HT-29 (cell line): ENCODE measurements around the gene REM2. TPM values are rescaled to one million over a fixed set of nuclear protein-coding genes. Genes with fewer than 3 reads are reported as not detected.
"Not testable (repeated sequence)": the region's sequence is repeated elsewhere in the genome, so short reads cannot be mapped to it uniquely, and the experiment has no call there.

Source experiments
- DNase-seq: peaks from one replicate; pipeline ENCODE4 v3.0.0-alpha.2; 2015; ENCODE audit warnings: low spot score
- total RNA-seq: library from RNA; depleted of rRNA; stranded (reverse); fragments of >200 nt; shearing (Covaris generic); gene quantifications from 2 replicates; pipeline ENCODE4 v1.2.3, GENCODE V29; 2014

The REM2 gene
- total RNA-seq, 1 experiment from 2014 or later, result 0.53 TPM

- no peak for DNase-seq
Measured at GRCh38 chr14:22896356-22896755, 13.3 kb downstream of the REM2 start.

DNA sequence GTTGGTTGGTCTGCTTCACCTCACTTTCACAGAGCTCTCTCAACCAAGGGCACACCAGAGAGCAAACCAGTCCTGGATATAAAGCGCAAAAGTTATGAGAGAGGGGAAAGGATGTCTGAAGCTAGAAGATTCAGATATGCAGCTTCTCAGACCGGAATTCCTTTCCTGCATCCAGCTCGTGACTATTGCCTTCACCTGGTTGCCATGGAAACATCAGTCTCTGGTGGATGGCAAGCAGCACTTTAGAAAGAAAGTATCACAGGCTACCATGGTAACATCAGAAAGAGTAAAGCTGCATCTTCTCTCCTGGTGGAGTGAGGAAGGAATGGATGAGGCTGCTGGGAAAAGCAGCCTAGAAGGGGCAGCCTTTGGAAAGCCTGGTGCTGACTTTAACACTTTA lies 13.7 kb downstream of the REM2 start:
- DNase-seq, result no peak

GRCh38 chr14:22897357-22897756 lies 14.3 kb downstream of the REM2 start:
- no peak for DNase-seq

- no peak for DNase-seq
Measured at GRCh38 chr14:22898302-22899090, 15.5 kb downstream of the REM2 start.

GRCh38 chr14:22900081-22900799 lies 17.2 kb downstream of the REM2 start:
- DNase-seq, result peak; percentile 77

GRCh38 chr14:22901799-22902198 lies 18.8 kb downstream of the REM2 start:
- no peak for DNase-seq

GRCh38 chr14:22903742-22904087 lies 20.7 kb downstream of the REM2 start:
- DNase-seq, result no peak

DNA sequence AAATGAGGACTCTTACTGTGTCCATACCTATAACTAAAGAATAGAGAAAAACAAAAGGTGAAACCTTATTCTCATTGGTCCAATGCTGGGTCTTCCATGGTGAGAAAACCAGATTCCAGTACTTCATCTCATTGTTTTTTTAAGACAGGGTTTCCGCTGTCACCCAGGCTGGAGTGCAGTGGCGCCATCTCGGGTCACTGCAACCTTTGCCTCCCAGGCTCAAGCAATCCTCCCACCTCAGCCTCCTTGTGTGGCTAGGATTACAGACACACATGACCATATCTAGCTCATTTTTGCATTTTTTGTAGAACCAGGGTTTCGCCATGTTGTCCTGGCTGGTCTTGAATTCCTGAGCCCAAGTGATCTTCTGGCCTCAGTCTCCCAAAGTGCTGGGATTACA lies 22.6 kb downstream of the REM2 start:
- no peak for DNase-seq

DNA sequence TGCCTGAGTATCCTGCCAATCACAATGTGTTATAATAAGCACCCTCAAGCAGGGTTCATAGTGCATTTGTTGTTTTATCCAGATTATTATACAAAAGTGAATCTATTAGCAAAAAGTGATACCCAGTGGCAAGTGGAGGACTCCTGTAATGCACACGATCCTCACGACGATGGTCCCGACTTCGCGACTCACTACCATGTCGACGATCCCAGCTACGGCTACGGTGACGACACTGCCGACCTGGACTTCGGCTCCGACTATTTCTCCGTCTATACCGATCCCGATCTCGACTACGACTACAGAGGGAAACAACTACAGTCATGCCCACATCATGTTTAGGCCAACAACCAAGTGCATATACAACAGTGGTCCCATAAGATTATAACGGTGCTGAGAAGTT lies 23.1 kb downstream of the REM2 start:
- no peak for DNase-seq

DNA sequence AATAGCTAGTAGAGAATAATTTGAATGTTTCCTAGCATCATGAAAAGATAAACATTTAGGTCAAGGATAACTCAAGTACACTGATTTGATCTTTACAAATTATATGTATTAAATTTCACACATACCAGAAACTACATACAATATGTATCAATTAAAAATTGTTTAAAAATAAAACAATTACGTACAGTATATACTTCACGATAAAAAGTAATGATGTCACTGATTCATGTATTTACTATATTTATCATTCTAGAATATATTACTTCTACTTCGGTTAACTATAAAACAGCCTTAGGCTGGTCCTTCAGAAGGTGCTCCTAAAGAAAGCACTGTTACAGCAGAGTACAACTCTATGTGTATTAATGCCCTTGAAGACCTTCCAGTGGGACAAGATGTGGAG lies 24.4 kb downstream of the REM2 start:
- no peak for DNase-seq

GRCh38 chr14:22908601-22909000 lies 25.6 kb downstream of the REM2 start:
- DNase-seq, result no peak

- DNase-seq, result no peak
Measured at GRCh38 chr14:22910916-22911315, 27.9 kb downstream of the REM2 start.

DNA sequence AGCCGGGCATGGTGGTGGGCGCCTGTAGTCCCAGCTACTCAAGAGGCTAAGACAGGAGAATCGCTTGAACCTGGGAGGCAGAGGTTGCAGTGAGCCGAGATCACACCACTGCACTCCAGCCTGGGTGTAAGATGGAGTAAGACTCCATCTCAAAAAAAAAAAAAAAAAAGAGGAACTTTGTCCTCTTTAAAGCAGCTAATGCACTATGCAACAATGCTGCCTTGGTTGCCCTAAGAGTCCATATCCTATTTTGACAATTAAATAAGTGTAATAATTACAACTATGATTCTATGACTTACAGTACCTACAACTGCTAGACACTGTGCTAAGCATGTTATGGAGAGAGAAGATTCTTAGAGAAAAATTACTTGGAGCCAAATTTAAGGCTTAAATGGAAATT lies 31.8 kb downstream of the REM2 start:
- DNase-seq, result not testable (repeated sequence)

- no peak for DNase-seq
Measured at GRCh38 chr14:22915886-22916521, 33.0 kb downstream of the REM2 start.

GRCh38 chr14:22918804-22919600 lies 36.0 kb downstream of the REM2 start, which contains the start of gene RBM23:
Gene RBM23, minus strand, starts transcription at chr14:22919149.
- DNase-seq, result peak; percentile 98

- no peak for DNase-seq
Measured at GRCh38 chr14:22919601-22919921, 36.5 kb downstream of the REM2 start.

DNA sequence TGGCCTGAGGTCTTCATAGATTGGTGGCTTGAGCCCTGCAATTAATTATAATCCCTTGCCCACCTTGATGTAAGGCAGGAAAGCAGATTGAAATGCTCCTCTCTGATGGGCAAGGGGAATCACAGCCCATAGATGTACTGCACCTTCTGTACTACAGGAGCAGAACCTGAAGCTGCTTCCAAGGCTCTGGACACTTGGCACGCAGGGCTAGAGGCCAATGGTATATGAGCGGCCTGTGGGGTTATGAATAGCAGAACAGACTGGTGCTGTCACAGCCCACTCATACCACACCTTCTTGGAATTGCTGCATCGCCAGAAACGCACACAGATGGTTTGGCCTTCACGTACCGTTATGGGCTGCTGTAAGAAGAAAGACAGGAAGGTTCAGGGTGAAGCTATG lies 37.7 kb downstream of the REM2 start:
- DNase-seq, result no peak

- no peak for DNase-seq
Measured at GRCh38 chr14:22922294-22922693, 39.3 kb downstream of the REM2 start.

- no peak for DNase-seq
Measured at GRCh38 chr14:22923746-22924145, 40.7 kb downstream of the REM2 start.

DNA sequence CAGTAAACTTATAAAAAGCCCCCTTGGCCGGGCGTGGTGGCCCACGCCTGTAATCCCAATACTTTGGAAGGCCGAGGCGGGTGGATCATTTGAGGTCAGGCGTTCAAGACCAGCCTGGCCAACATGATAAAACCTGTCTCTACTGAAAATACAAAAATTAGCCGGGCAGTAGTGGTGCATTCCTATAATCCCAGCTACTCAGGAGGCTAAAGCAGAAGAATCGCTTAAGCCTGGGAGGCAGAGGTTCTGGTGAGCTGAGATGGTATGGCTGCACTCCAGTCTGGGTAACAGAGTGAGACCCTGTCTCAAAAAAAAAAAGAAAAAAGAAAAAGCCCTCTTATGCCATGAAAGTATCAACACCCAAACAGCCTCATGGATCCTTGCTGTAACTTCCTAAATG lies 42.5 kb downstream of the REM2 start:
- DNase-seq, result no peak

DNA sequence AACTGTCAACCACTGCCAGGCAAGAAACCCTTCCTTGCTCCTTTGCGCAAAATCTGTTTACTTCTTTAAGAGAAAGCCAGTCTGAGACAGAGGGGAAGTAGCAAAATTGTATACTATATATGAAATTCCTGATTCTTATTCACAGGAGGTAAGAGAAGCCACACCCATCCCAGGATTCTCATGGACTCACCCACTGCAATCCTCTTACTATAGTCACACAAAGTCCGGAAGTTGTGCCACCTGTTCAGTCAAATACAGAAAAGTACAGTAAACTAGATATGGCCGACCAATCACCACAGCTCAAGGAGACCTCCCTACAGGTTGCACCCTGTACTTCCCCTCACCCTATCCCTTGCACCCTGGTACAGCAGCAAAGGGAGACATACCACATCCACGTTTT lies 43.3 kb downstream of the REM2 start:
- DNase-seq, result no peak
